ENCODE results near the gene CDRT15L2. TPM values are rescaled to one million over a fixed set of nuclear protein-coding genes. Genes with fewer than 3 reads are reported as not detected.

CDRT15L2 gene
- total RNA-seq, 1 donor from 2014 or later: not detected

Other genes starting within 250 kb of the CDRT15L2 start
- 0.29 and 0.36 TPM in 2 replicates for gene LGALS9B, start 112.2 kb upstream of the CDRT15L2 start, total RNA-seq (ENCODE audit: low replicate concordance)